IMR-90 (cell line): ENCODE measurements around the gene JPH3. TPM values are rescaled to one million over a fixed set of nuclear protein-coding genes. Genes with fewer than 3 reads are reported as not detected.

Source experiments
- ATAC-seq: fragments of 200-7000 bp; cut with Tn5 transposase; 2 replicates; pipeline ENCODE4 v1.9.1; 2020; ENCODE audit warnings: low read depth, mild to moderate bottlenecking, moderate library complexity
- BruUV-seq: library from RNA; stranded (reverse); fragments of 400-500 nt; replicated peaks from 2 replicates; lab custom pipeline; 2021; lab: Mats Ljungman, UMichigan
- CTCF ChIA-PET: fragments of 300-600 bp; formaldehyde crosslinking; extraction: SDS; loops from one replicate; lab custom pipeline; 2021; ENCODE audit warnings: antibody characterized with exemption; lab: Yijun Ruan, JAX
- POLR2A ChIA-PET: fragments of 300-600 bp; sonication (Branson Sonifier 250); formaldehyde crosslinking; loops from one replicate; lab custom pipeline; 2022; ENCODE audit warnings: antibody characterized with exemption; ENCODE audit not compliant: unreplicated experiment; lab: Charles Lee
- DNase-seq: peaks from one replicate; pipeline ENCODE4 v3.0.0; 2013
- H2AFZ ChIP-seq: replicated peaks from 2 replicates; pipeline ENCODE3; 2013; ENCODE audit warnings: low read length, mild to moderate bottlenecking; ENCODE audit not compliant: poor library complexity
- H2AK5ac ChIP-seq: 2 replicates; pipeline ENCODE4 v1.6.1; 2013; ENCODE audit warnings: low read depth, low read length, inconsistent platforms
- H2AK9ac ChIP-seq: replicated peaks from 2 replicates; pipeline ENCODE3; 2013; ENCODE audit warnings: mild to moderate bottlenecking, low read depth, low read length, moderate library complexity; ENCODE audit not compliant: poor library complexity
- H2BK120ac ChIP-seq: 2 replicates; pipeline ENCODE4 v1.6.1; 2013; ENCODE audit warnings: low read depth, low read length, inconsistent platforms
- H2BK15ac ChIP-seq: 3 replicates; pipeline ENCODE4 v1.6.1; 2013; ENCODE audit warnings: low read depth, low read length, inconsistent platforms
- H2BK20ac ChIP-seq: 2 replicates; pipeline ENCODE4 v1.6.1; 2013; ENCODE audit warnings: low read depth, mild to moderate bottlenecking, inconsistent platforms, low read length, moderate library complexity
- H2BK5ac ChIP-seq: 2 replicates; pipeline ENCODE4 v1.6.1; 2013; ENCODE audit warnings: mild to moderate bottlenecking, low read depth, low read length, inconsistent platforms; ENCODE audit not compliant: poor library complexity, severe bottlenecking
- H3K14ac ChIP-seq: replicated peaks from 2 replicates; pipeline ENCODE4 v1.6.1; 2013; ENCODE audit warnings: low read depth, low read length, inconsistent platforms
- H3K18ac ChIP-seq: 2 replicates; pipeline ENCODE4 v1.6.1; 2013; ENCODE audit warnings: low read depth, low read length, control low read depth
- H3K23ac ChIP-seq: 2 replicates; pipeline ENCODE4 v1.6.1; 2013; ENCODE audit warnings: low read depth, low read length, inconsistent platforms
- H3K27ac ChIP-seq: 2 replicates; pipeline ENCODE4 v1.5.1; 2013; ENCODE audit warnings: mild to moderate bottlenecking, control low read depth, low read length; ENCODE audit not compliant: insufficient read depth
- H3K27me3 ChIP-seq: 2 replicates; pipeline ENCODE4 v1.6.1; 2013; ENCODE audit warnings: low read length; ENCODE audit not compliant: control insufficient read depth, insufficient read depth
- H3K36me3 ChIP-seq: 2 replicates; pipeline ENCODE4 v1.6.1; 2013; ENCODE audit warnings: low read length, mixed read lengths; ENCODE audit not compliant: control insufficient read depth, insufficient read depth
- H3K4ac ChIP-seq: 2 replicates; pipeline ENCODE4 v1.6.1; 2013; ENCODE audit warnings: low read depth, low read length, inconsistent platforms
- H3K4me1 ChIP-seq: 2 replicates; pipeline ENCODE4 v1.6.1; 2013; ENCODE audit warnings: low read length, mixed read lengths; ENCODE audit not compliant: control insufficient read depth, insufficient read depth
- H3K4me2 ChIP-seq: 2 replicates; pipeline ENCODE4 v1.6.1; 2013; ENCODE audit warnings: low read depth, mild to moderate bottlenecking, control low read depth, low read length, moderate library complexity
- H3K4me3 ChIP-seq: 2 replicates; pipeline ENCODE4 v1.5.1; 2013; ENCODE audit warnings: low read depth, mild to moderate bottlenecking, control low read depth, low read length, moderate library complexity; ENCODE audit not compliant: insufficient read depth
- H3K56ac ChIP-seq: 2 replicates; pipeline ENCODE4 v1.6.1; 2013; ENCODE audit warnings: low read length, inconsistent platforms; ENCODE audit not compliant: insufficient read depth; ENCODE audit errors: extremely low read depth
- H3K79me1 ChIP-seq, 2 experiments: 2 replicates each; pipeline ENCODE4 v1.6.1; 2013; ENCODE audit warnings: low read length in 2 of 2, inconsistent platforms in 1 of 2, low read depth in 1 of 2
- H3K9ac ChIP-seq: 2 replicates; pipeline ENCODE4 v1.6.1; 2013; ENCODE audit warnings: low read depth, low read length, control low read depth
- H3K9me1 ChIP-seq: 2 replicates; pipeline ENCODE4 v1.6.1; 2013; ENCODE audit warnings: low read length, inconsistent platforms; ENCODE audit not compliant: insufficient read depth
- H3K9me3 ChIP-seq: 2 replicates; pipeline ENCODE4 v1.6.1; 2013; ENCODE audit warnings: low read length; ENCODE audit not compliant: control insufficient read depth, insufficient read depth
- H4K20me1 ChIP-seq: 2 replicates; pipeline ENCODE4 v1.6.1; 2013; ENCODE audit warnings: low read length, inconsistent platforms; ENCODE audit not compliant: insufficient read depth
- H4K5ac ChIP-seq: 2 replicates; pipeline ENCODE4 v1.6.1; 2013; ENCODE audit warnings: mild to moderate bottlenecking, low read depth, low read length, control low read depth
- H4K8ac ChIP-seq, 2 experiments: 2 replicates each; pipeline ENCODE4 v1.6.1; 2013; ENCODE audit warnings: low read depth in 2 of 2, low read length in 2 of 2, control low read depth in 1 of 2, inconsistent platforms in 1 of 2
- H4K91ac ChIP-seq: 2 replicates; pipeline ENCODE4 v1.6.1; 2013; ENCODE audit warnings: low read depth, low read length, inconsistent platforms; ENCODE audit not compliant: insufficient read depth
- BHLHE40 ChIP-seq: fragments of 150-350 bp; IDR thresholded peaks from 2 replicates; pipeline ENCODE4 v1.6.1; 2016; ENCODE audit warnings: mild to moderate bottlenecking, low read depth, low read length
- CEBPB ChIP-seq: IDR thresholded peaks from 2 replicates; pipeline ENCODE4 v1.6.1; 2012; ENCODE audit warnings: low read depth, low read length, improper control_type of control experiment
- CHD1 ChIP-seq: IDR thresholded peaks from 2 replicates; pipeline ENCODE4 v1.6.1; 2012; ENCODE audit warnings: low read depth, low read length, improper control_type of control experiment
- FOS ChIP-seq: fragments of 150-350 bp; IDR thresholded peaks from 2 replicates; pipeline ENCODE4 v1.6.1; 2016; ENCODE audit warnings: low read depth, low read length
- MAFK ChIP-seq: IDR thresholded peaks from 2 replicates; pipeline ENCODE4 v1.6.1; 2012; ENCODE audit warnings: low read depth, low read length, improper control_type of control experiment
- MAZ ChIP-seq: IDR thresholded peaks from 2 replicates; pipeline ENCODE4 v1.6.1; 2012; ENCODE audit warnings: low read depth, mild to moderate bottlenecking, low read length, improper control_type of control experiment, moderate library complexity, borderline replicate concordance
- MXI1 ChIP-seq: IDR thresholded peaks from 2 replicates; pipeline ENCODE4 v1.6.1; 2012; ENCODE audit warnings: low read depth, mild to moderate bottlenecking, low read length, moderate library complexity, borderline replicate concordance
- POLR2A ChIP-seq: IDR thresholded peaks from 2 replicates; pipeline ENCODE4 v1.6.1; 2012; ENCODE audit warnings: mild to moderate bottlenecking, low read depth, low read length
- RAD21 ChIP-seq: IDR thresholded peaks from 2 replicates; pipeline ENCODE4 v1.6.1; 2012; ENCODE audit warnings: low read length, improper control_type of control experiment
- RCOR1 ChIP-seq: IDR thresholded peaks from 2 replicates; pipeline ENCODE4 v1.6.1; 2012; ENCODE audit warnings: mild to moderate bottlenecking, low read length, improper control_type of control experiment; ENCODE audit not compliant: insufficient replicate concordance
- RFX5 ChIP-seq: IDR thresholded peaks from 2 replicates; pipeline ENCODE4 v1.8.0; 2012; ENCODE audit warnings: low read depth, mild to moderate bottlenecking, low read length, moderate library complexity
- SMC3 ChIP-seq: fragments of 150-350 bp; IDR thresholded peaks from 2 replicates; pipeline ENCODE4 v1.6.1; 2016; ENCODE audit warnings: low read depth, mild to moderate bottlenecking, antibody characterized with exemption, low read length, moderate library complexity
- WGBS, 2 experiments: methylation state at CpG; one replicate each; pipeline versions ENCODE4 v1.1.5 to v1.1.7; 2013; ENCODE audit warnings: missing lambda C conversion rate in 2 of 2; ENCODE audit not compliant: insufficient read length in 1 of 2; ENCODE audit errors: extremely low coverage in 2 of 2; 5-methylcytosine and 5-hydroxymethylcytosine counted together
- dilution Hi-C: fragments of 300-500 bp; cut with HindIII; formaldehyde crosslinking; loops from one replicate; pipeline ENCODE4 v1.14.3; 2018; ENCODE audit warnings: low sequenced_read_pairs; ENCODE audit not compliant: unreplicated experiment
- in situ Hi-C: fragments of 300-500 bp; cut with MboI; formaldehyde crosslinking; loops from 3 replicates; pipeline ENCODE4 v1.14.3; 2019; ENCODE audit warnings: low sequenced_read_pairs, inconsistent platforms, mixed read lengths
- intact Hi-C: fragments of 100-400 bp; cut with micrococcal nuclease; formaldehyde crosslinking; loops from 2 replicates; pipeline ENCODE4 v1.10.0; 2022
- polyA plus RNA-seq, 3 experiments: library from polyadenylated mRNA; depleted of rRNA; stranded (reverse); fragments of >200 nt; gene quantifications; 2 replicates each; pipeline ENCODE4 v1.2.3, GENCODE V29; 2012; ENCODE audit warnings: low replicate concordance in 1 of 3
- total RNA-seq: library from RNA; depleted of rRNA; stranded (reverse); fragments of >200 nt; gene quantifications from 2 replicates; pipeline ENCODE4 v1.2.3, GENCODE V29; 2012
- TF ChIP-seq, protein P1 (sequence below): fragments of 150-350 bp; IDR thresholded peaks from 2 replicates; pipeline ENCODE4 v1.6.1; 2016; ENCODE audit warnings: low read depth, mild to moderate bottlenecking, low read length, moderate library complexity, borderline replicate concordance
- TF ChIP-seq, protein P2 (sequence below): conservative IDR thresholded peaks from 2 replicates; pipeline ENCODE4 v1.5.1; 2012; ENCODE audit warnings: mild to moderate bottlenecking, low read depth, low read length, improper control_type of control experiment
- TF ChIP-seq, protein P3 (sequence below): fragments of 150-350 bp; IDR thresholded peaks from 2 replicates; pipeline ENCODE4 v1.6.1; 2017; ENCODE audit warnings: mild to moderate bottlenecking, antibody characterized with exemption, low read length, low read depth

The JPH3 gene
- total and polyA plus RNA-seq, 2 of the 4 experiments (the other 2 are of a cell fraction) = 0.03 TPM; not detected in 1

- H3K79me1 ChIP-seq = no peaks in the 10 kb centered on the region
- H3K23ac ChIP-seq = no peak overlapping the region
- H4K20me1 ChIP-seq = no peaks in the 10 kb centered on the region
- intact Hi-C loops (no loop called here), dilution Hi-C loops (no loop called here), in situ Hi-C loops (no loop called here)
- no peak overlapping the region for H3K27ac ChIP-seq
- ChIA-PET CTCF (no interaction called here), POLR2A (no interaction called here)
- H3K4ac ChIP-seq = no peak overlapping the region
- H3K4me1 ChIP-seq = no peaks in the 10 kb centered on the region
- WGBS, 2 experiments = 17% methylated on average over 1 of the region's 6 CpGs; no CpG with 5 or more reads in 1 of the 2 experiments
- no peak overlapping the region for H3K14ac ChIP-seq
- no peak overlapping the region for H2AK9ac ChIP-seq
- no peak overlapping the region for H2AFZ ChIP-seq
- DNase-seq (no peak), ATAC-seq (no peak)
- BruUV-seq = no TSS peak
- H3K56ac ChIP-seq = no peak overlapping the region
- H3K9me3 ChIP-seq = peaks cover 11% of the 10 kb centered on the region
- no peak overlapping the region for H3K4me2 ChIP-seq
- no peak overlapping the region for H2BK5ac ChIP-seq
- no peak overlapping the region for H2BK20ac ChIP-seq
- H4K91ac ChIP-seq = no peak overlapping the region
- H3K9me1 ChIP-seq = no peaks in the 10 kb centered on the region
- H2BK120ac ChIP-seq = no peak overlapping the region
- H3K27me3 ChIP-seq = peaks cover 64% of the 10 kb centered on the region
- no peak overlapping the region for H4K5ac ChIP-seq
- no peak overlapping the region for H2BK15ac ChIP-seq
- no peak overlapping the region for H3K9ac ChIP-seq
- H3K18ac ChIP-seq = no peak overlapping the region
- H2AK5ac ChIP-seq = no peak overlapping the region
- TF ChIP-seq CEBPB = no peak
- TF ChIP-seq, protein P1, sequence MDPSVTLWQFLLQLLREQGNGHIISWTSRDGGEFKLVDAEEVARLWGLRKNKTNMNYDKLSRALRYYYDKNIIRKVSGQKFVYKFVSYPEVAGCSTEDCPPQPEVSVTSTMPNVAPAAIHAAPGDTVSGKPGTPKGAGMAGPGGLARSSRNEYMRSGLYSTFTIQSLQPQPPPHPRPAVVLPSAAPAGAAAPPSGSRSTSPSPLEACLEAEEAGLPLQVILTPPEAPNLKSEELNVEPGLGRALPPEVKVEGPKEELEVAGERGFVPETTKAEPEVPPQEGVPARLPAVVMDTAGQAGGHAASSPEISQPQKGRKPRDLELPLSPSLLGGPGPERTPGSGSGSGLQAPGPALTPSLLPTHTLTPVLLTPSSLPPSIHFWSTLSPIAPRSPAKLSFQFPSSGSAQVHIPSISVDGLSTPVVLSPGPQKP = no peak
- TF ChIP-seq BHLHE40 = no peak
- TF ChIP-seq FOS = no peak
- TF ChIP-seq RFX5 = no peak
- TF ChIP-seq MAZ = no peak
- TF ChIP-seq, protein P2, sequence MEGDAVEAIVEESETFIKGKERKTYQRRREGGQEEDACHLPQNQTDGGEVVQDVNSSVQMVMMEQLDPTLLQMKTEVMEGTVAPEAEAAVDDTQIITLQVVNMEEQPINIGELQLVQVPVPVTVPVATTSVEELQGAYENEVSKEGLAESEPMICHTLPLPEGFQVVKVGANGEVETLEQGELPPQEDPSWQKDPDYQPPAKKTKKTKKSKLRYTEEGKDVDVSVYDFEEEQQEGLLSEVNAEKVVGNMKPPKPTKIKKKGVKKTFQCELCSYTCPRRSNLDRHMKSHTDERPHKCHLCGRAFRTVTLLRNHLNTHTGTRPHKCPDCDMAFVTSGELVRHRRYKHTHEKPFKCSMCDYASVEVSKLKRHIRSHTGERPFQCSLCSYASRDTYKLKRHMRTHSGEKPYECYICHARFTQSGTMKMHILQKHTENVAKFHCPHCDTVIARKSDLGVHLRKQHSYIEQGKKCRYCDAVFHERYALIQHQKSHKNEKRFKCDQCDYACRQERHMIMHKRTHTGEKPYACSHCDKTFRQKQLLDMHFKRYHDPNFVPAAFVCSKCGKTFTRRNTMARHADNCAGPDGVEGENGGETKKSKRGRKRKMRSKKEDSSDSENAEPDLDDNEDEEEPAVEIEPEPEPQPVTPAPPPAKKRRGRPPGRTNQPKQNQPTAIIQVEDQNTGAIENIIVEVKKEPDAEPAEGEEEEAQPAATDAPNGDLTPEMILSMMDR = no peak
- no peak for TF ChIP-seq RCOR1
- no peak for TF ChIP-seq SMC3
- no peak for TF ChIP-seq CHD1
- TF ChIP-seq POLR2A = no peak
- no peak for TF ChIP-seq MAFK
- no peak for TF ChIP-seq RAD21
- no peak for TF ChIP-seq MXI1
- TF ChIP-seq, protein P3, sequence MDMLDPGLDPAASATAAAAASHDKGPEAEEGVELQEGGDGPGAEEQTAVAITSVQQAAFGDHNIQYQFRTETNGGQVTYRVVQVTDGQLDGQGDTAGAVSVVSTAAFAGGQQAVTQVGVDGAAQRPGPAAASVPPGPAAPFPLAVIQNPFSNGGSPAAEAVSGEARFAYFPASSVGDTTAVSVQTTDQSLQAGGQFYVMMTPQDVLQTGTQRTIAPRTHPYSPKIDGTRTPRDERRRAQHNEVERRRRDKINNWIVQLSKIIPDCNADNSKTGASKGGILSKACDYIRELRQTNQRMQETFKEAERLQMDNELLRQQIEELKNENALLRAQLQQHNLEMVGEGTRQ = no peak
- no peak overlapping the region for H3K4me3 ChIP-seq
- no peak overlapping the region for H4K8ac ChIP-seq
- no peaks in the 10 kb centered on the region for H3K36me3 ChIP-seq
These were observed 24.6 kb downstream of the JPH3 start for GRCh38 chr16:87626905-87627304.
